Measurements from ENCODE around the gene TNKS2.

DNA sequence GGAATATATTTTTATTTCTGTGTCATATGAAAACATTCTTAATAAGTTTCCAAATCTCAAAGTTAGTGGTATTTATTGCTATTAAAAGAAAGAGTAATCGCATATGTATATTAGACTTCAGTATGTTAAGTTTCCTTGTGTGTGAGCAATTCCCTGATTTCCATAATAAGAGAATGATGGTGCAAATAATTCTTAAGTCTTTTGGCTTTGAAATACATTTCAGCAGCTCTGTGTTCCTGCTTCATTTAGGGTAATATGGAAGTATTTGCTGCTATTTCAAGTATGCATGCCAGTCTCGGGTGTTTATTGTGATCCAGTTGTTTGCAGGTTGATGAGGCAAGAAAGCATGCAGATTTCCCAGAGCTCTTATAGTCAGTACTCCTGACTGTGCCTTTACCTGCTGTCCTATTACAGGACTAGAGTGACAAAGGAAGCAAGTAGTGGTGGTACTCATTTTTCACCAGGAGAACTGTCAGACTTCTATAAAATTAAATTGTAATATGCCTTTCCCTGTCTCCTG is 67.4 kb downstream of the TNKS2 start:
- TF ChIP-seq, protein P1, sequence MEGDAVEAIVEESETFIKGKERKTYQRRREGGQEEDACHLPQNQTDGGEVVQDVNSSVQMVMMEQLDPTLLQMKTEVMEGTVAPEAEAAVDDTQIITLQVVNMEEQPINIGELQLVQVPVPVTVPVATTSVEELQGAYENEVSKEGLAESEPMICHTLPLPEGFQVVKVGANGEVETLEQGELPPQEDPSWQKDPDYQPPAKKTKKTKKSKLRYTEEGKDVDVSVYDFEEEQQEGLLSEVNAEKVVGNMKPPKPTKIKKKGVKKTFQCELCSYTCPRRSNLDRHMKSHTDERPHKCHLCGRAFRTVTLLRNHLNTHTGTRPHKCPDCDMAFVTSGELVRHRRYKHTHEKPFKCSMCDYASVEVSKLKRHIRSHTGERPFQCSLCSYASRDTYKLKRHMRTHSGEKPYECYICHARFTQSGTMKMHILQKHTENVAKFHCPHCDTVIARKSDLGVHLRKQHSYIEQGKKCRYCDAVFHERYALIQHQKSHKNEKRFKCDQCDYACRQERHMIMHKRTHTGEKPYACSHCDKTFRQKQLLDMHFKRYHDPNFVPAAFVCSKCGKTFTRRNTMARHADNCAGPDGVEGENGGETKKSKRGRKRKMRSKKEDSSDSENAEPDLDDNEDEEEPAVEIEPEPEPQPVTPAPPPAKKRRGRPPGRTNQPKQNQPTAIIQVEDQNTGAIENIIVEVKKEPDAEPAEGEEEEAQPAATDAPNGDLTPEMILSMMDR (IDR thresholded peaks at IDR 0.05), result no peak
- TF ChIP-seq POLR2A (IDR thresholded peaks at IDR 0.05) (no peak), POLR2AphosphoS5 (IDR thresholded peaks at IDR 0.05) (no peak)

Data from breast epithelium (tissue), 3 donors.